HCT116 (cell line): Measurements from ENCODE around the gene HOXD1. TPM values are rescaled to one million over a fixed set of nuclear protein-coding genes. Genes with fewer than 3 reads are reported as not detected.

Experiments
- ATAC-seq: fragments of 200-7000 bp; cut with Tn5 transposase; 2 replicates; pipeline ENCODE4 v1.9.1; 2020; ENCODE audit warnings: mild to moderate bottlenecking, moderate library complexity
- BruUV-seq: library from RNA; stranded (reverse); fragments of 400-500 nt; replicated peaks from 2 replicates; lab custom pipeline; 2021; lab: Mats Ljungman, UMichigan
- CTCF ChIA-PET: fragments of 300-600 bp; sonication (Branson Sonifier 250); formaldehyde crosslinking; loops from one replicate; lab custom pipeline; 2021; ENCODE audit warnings: antibody characterized with exemption; lab: Charles Lee
- POLR2A ChIA-PET: fragments of 300-600, 350-600 bp; sonication (Branson Sonifier 250); formaldehyde crosslinking; loops from one replicate; lab custom pipeline; 2021; ENCODE audit warnings: antibody characterized with exemption; lab: Charles Lee
- RAD21 ChIA-PET, 2 experiments: fragments of 300-600 bp; sonication (Branson Sonifier 250); formaldehyde crosslinking; loops; one replicate each; lab custom pipeline; 2023; ENCODE audit warnings: low total read pairs in 2 of 2; ENCODE audit not compliant: uncharacterized antibody in 2 of 2, unreplicated experiment in 2 of 2, low non-redundant PET in 1 of 2; lab: Charles Lee
- DNase-seq: peaks from one replicate; pipeline ENCODE4 v3.0.0-alpha.2; 2010; ENCODE audit warnings: low read depth, low spot score
- H2AFZ ChIP-seq: fragments of 200-600 bp; shearing (Covaris generic), sonication (generic); 2 replicates; pipeline ENCODE4 v1.6.1; 2017; ENCODE audit warnings: low read depth, mixed run types, mixed read lengths, antibody characterized with exemption, low read length; ENCODE audit not compliant: poor library complexity, severe bottlenecking
- H3K27ac ChIP-seq: 2 replicates; pipeline ENCODE4 v1.5.1; 2012; ENCODE audit warnings: low read depth, low read length
- H3K27me3 ChIP-seq: fragments of 200-600 bp; sonication (generic); 2 replicates; pipeline ENCODE4 v1.6.1; 2016; ENCODE audit warnings: mixed run types, low read length, mixed read lengths; ENCODE audit not compliant: insufficient read depth
- H3K36me3 ChIP-seq, 2 experiments: fragments of 200-500 bp in 1 of 2; fragments of 200-600 bp in 1 of 2; sonication (Bioruptor generic) in 1 of 2; sonication (generic) in 1 of 2; 2 replicates each; pipeline versions ENCODE4 v1.5.1 to v1.6.1; 2014 to 2016; ENCODE audit warnings: low read length in 2 of 2, inconsistent platforms in 1 of 2, mixed read lengths in 1 of 2, mixed run types in 1 of 2; ENCODE audit not compliant: insufficient read depth in 2 of 2, control insufficient read depth in 1 of 2
- H3K4me1 ChIP-seq, 2 experiments: fragments of 200-600 bp in 1 of 2; sonication (generic) in 1 of 2; 2 replicates each; pipeline versions ENCODE4 v1.5.1 to v1.6.1; 2012 to 2017; ENCODE audit warnings: low read length in 2 of 2, inconsistent platforms in 1 of 2, mild to moderate bottlenecking in 1 of 2, mixed read lengths in 1 of 2, mixed run types in 1 of 2, moderate library complexity in 1 of 2; ENCODE audit not compliant: insufficient read depth in 2 of 2, control insufficient read depth in 1 of 2
- H3K4me2 ChIP-seq: fragments of 200-600 bp; sonication (generic); 2 replicates; pipeline ENCODE4 v1.6.1; 2017; ENCODE audit warnings: mixed run types, low read length, mixed read lengths
- H3K4me3 ChIP-seq, 2 experiments: fragments of 200-600 bp in 1 of 2; sonication (generic) in 1 of 2; replicated peaks in 1 of 2; 2 replicates each; pipeline ENCODE4 v1.5.1; 2011 to 2016; ENCODE audit warnings: low read length in 2 of 2, control low read depth in 1 of 2, low read depth in 1 of 2, mild to moderate bottlenecking in 1 of 2, mixed read lengths in 1 of 2, mixed run types in 1 of 2
- H3K79me2 ChIP-seq: fragments of 200-600 bp; sonication (generic); 2 replicates; pipeline ENCODE4 v1.6.1; 2017; ENCODE audit warnings: mild to moderate bottlenecking, mixed run types, low read length, moderate library complexity, mixed read lengths; ENCODE audit not compliant: insufficient read depth
- H3K9ac ChIP-seq: fragments of 200-600 bp; sonication (generic); 2 replicates; pipeline ENCODE4 v1.6.1; 2016; ENCODE audit warnings: low read length, mixed read lengths
- H3K9me2 ChIP-seq: fragments of 200-600 bp; sonication (generic), shearing (Covaris generic); 2 replicates; pipeline ENCODE4 v1.6.1; 2017; ENCODE audit warnings: mixed run types, mild to moderate bottlenecking, moderate library complexity; ENCODE audit not compliant: insufficient read depth
- H3K9me3 ChIP-seq, 2 experiments: fragments of 200-500 bp in 1 of 2; fragments of 200-600 bp in 1 of 2; sonication (Bioruptor generic) in 1 of 2; sonication (generic) in 1 of 2; 2 replicates each; pipeline ENCODE4 v1.6.1; 2014 to 2017; ENCODE audit warnings: low read length in 2 of 2, mixed read lengths in 2 of 2, inconsistent platforms in 1 of 2, low read depth in 1 of 2, mild to moderate bottlenecking in 1 of 2, mixed run types in 1 of 2, moderate library complexity in 1 of 2; ENCODE audit not compliant: control insufficient read depth in 1 of 2, insufficient read depth in 1 of 2
- H4K20me1 ChIP-seq: fragments of 200-600 bp; sonication (generic), shearing (Covaris generic); 2 replicates; pipeline ENCODE4 v1.6.1; 2017; ENCODE audit warnings: mixed run types, mild to moderate bottlenecking, moderate library complexity; ENCODE audit not compliant: insufficient read depth
- CBX3 ChIP-seq: IDR thresholded peaks from 2 replicates; pipeline ENCODE4 v1.6.1; 2012; ENCODE audit warnings: low read depth
- EGR1 ChIP-seq: IDR thresholded peaks from 2 replicates; pipeline ENCODE4 v1.6.1; 2012; ENCODE audit warnings: low read depth
- ELF1 ChIP-seq: IDR thresholded peaks from 2 replicates; pipeline ENCODE4 v1.6.1; 2012; ENCODE audit warnings: low read depth, borderline replicate concordance
- EZH2 ChIP-seq: fragments of 200-600 bp; sonication (generic); IDR thresholded peaks from 2 replicates; pipeline ENCODE4 v1.6.1; 2017; ENCODE audit warnings: antibody characterized with exemption, mixed run types
- SP1 ChIP-seq: IDR thresholded peaks from 2 replicates; pipeline ENCODE4 v1.6.1; 2012; ENCODE audit warnings: low read depth
- SRF ChIP-seq: IDR thresholded peaks from 2 replicates; pipeline ENCODE4 v1.6.1; 2012; ENCODE audit warnings: low read depth
- YY1 ChIP-seq: IDR thresholded peaks from 2 replicates; pipeline ENCODE4 v1.6.1; 2011; ENCODE audit warnings: low read length, low read depth, moderate library complexity, mild to moderate bottlenecking; ENCODE audit not compliant: insufficient replicate concordance; ENCODE audit errors: extremely low read depth
- ZFX ChIP-seq: fragments of 450-650 bp; IDR thresholded peaks from 2 replicates; pipeline ENCODE4 v1.6.1; 2017
- ZNF274 ChIP-seq: fragments of 200-500 bp; sonication (Bioruptor generic); IDR thresholded peaks from 2 replicates; pipeline ENCODE4 v1.6.1; 2014; ENCODE audit warnings: mild to moderate bottlenecking, low read depth, low read length, inconsistent platforms
- intact Hi-C: fragments of 100-400 bp; cut with micrococcal nuclease; formaldehyde crosslinking; loops from 2 replicates; pipeline ENCODE4 v1.10.0; 2022
- total RNA-seq: library from RNA; stranded (reverse); gene quantifications from one replicate; pipeline ENCODE4 v1.2.1, GENCODE V29; 2021; ENCODE audit not compliant: unreplicated experiment
- TF ChIP-seq, protein P1 (sequence below): IDR thresholded peaks from 2 replicates; pipeline ENCODE4 v1.6.1; 2012
- TF ChIP-seq, protein P2 (sequence below), 3 experiments: fragments of 200-600 bp in 1 of 3; sonication (generic) in 1 of 3; IDR thresholded peaks in 2 of 3; conservative IDR thresholded peaks in 1 of 3; 2 replicates each; pipeline ENCODE4 v1.5.1; 2012 to 2017; ENCODE audit warnings: low read depth in 2 of 3, low read length in 2 of 3, antibody characterized with exemption in 1 of 3, borderline replicate concordance in 1 of 3, control low read depth in 1 of 3, mild to moderate bottlenecking in 1 of 3, mixed read lengths in 1 of 3, mixed run types in 1 of 3, moderate library complexity in 1 of 3; ENCODE audit not compliant: insufficient read depth in 1 of 3
- TF ChIP-seq, protein P3 (sequence below): IDR thresholded peaks from 2 replicates; pipeline ENCODE4 v1.6.1; 2012

The HOXD1 gene
- total RNA-seq, 1 experiment from 2014 or later = not detected

DNA sequence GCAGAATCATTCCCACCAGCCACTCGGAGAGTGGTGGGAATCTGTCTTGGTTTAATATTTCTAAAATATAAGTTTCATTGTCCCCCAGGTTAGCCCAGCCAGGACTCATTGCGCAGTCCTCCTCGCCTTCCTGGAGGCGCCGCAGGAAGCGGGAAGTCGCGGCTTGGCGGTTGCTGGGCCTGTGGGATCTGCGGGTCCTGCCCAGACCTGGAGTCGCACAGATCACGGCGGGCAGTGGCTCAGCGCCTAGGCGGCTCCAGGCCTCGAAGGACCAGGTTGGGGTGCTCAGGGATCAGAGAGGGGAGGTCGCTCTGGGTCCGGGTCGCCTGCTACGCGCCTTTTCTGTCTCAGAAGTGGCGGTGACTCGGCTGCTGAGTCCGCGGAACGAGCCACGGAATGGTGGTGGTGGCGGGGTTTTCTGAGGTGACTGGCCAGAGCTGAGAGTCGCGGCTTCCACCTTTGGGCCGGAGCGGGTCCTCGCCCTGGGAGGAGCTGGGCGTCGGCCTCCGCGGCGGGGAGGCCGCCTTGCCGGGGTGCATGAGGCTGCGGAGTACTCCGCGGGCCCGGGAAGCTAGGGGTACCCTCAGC, 28.7 kb upstream of the HOXD1 start:
- ATAC-seq = no peak

More for the DNA sequence above, 28.7 kb upstream of the HOXD1 start:
- no peaks in the 10 kb centered on the region for H3K36me3 ChIP-seq
- CTCF ChIA-PET = no interaction called here
- no peak overlapping the region for H3K4me3 ChIP-seq
- H3K4me2 ChIP-seq = no peak overlapping the region
- RAD21 ChIA-PET = no interaction called here
- H2AFZ ChIP-seq = no peak overlapping the region
- H4K20me1 ChIP-seq = no peaks in the 10 kb centered on the region
- H3K4me1 ChIP-seq = no peaks in the 10 kb centered on the region
- H3K9me2 ChIP-seq = no peaks in the 10 kb centered on the region
- intact Hi-C loops = no loop called here
- BruUV-seq = no TSS peak
- TF ChIP-seq ELF1 (no peak), EZH2 (no peak), EGR1 (no peak), CBX3 (no peak), SRF (no peak), ZFX (no peak), YY1 (no peak), SP1 (no peak), ZNF274 (no peak)
- TF ChIP-seq, protein P1, sequence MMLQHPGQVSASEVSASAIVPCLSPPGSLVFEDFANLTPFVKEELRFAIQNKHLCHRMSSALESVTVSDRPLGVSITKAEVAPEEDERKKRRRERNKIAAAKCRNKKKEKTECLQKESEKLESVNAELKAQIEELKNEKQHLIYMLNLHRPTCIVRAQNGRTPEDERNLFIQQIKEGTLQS = no peak
- TF ChIP-seq, protein P2, sequence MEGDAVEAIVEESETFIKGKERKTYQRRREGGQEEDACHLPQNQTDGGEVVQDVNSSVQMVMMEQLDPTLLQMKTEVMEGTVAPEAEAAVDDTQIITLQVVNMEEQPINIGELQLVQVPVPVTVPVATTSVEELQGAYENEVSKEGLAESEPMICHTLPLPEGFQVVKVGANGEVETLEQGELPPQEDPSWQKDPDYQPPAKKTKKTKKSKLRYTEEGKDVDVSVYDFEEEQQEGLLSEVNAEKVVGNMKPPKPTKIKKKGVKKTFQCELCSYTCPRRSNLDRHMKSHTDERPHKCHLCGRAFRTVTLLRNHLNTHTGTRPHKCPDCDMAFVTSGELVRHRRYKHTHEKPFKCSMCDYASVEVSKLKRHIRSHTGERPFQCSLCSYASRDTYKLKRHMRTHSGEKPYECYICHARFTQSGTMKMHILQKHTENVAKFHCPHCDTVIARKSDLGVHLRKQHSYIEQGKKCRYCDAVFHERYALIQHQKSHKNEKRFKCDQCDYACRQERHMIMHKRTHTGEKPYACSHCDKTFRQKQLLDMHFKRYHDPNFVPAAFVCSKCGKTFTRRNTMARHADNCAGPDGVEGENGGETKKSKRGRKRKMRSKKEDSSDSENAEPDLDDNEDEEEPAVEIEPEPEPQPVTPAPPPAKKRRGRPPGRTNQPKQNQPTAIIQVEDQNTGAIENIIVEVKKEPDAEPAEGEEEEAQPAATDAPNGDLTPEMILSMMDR (IDR thresholded peaks at IDR 0.05 in 2 of 3, conservative IDR thresholded peaks at IDR 0.05 in 1 of 3; ENCODE audit: borderline replicate concordance in 1 of 3, insufficient read depth in 1 of 3, low read depth in 2 of 3, low read length in 2 of 3) = no peak
- TF ChIP-seq, protein P3, sequence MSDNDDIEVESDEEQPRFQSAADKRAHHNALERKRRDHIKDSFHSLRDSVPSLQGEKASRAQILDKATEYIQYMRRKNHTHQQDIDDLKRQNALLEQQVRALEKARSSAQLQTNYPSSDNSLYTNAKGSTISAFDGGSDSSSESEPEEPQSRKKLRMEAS = no peak
- no peaks in the 10 kb centered on the region for H3K79me2 ChIP-seq
- H3K9me3 ChIP-seq = no peaks in the 10 kb centered on the region
- H3K9ac ChIP-seq = no peak overlapping the region
- no peaks in the 10 kb centered on the region for H3K27me3 ChIP-seq
- DNase-seq = no peak
- no peak overlapping the region for H3K27ac ChIP-seq
- POLR2A ChIA-PET = no interaction called here
